Spleen (tissue), 7 donors: ENCODE measurements around the gene FBXW8.

ENCODE experiments used
- CTCF ChIP-seq, 11 experiments: fragments of 200-600 bp in 7 of 11; fragments of 450-650 bp in 4 of 11; sonication (generic) in 4 of 11; IDR thresholded peaks in 8 of 11; conservative IDR thresholded peaks in 3 of 11; 1 replicate in 7 of 11; 2 replicates in 4 of 11; pipeline versions ENCODE4 v1.4.0 to v1.8.0; 2016 to 2021; ENCODE audit warnings: antibody characterized with exemption in 11 of 11, inconsistent platforms in 4 of 11, mild to moderate bottlenecking in 1 of 11
- POLR2A ChIP-seq, 3 donors: fragments of 450-650 bp; IDR thresholded peaks; one replicate each; pipeline ENCODE4 v1.5.1; 2017; ENCODE audit warnings: antibody characterized with exemption in 3 of 3, mild to moderate bottlenecking in 1 of 3
- donor health status: DM: no; HTN: no; CAD: no; lungs with moderate emphysema.
- donor health status: DM: no; HTN: no; CAD: no.
- donor health status: DM: no; HTN: no; CAD: no.

DNA sequence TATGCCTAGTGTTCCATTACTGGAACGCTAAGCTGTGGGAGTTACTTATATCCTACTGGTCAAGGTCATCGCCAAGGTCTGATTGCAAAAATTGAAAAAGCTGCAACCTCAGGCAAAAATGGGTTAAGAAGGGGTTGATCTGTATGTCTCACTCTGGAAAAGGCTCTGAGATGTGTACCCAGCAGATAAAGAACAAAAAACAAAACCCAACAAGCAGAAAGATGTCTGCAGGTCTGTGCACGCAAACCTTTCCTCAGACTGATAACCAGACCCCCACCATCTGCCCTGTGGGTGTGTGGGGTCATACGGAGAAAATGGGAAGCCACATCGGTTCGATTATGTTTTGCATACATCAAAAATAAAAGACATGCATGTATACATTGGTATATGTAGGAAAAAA lies 132.1 kb downstream of the FBXW8 start:
- no peak for TF ChIP-seq CTCF (IDR thresholded peaks at IDR 0.05 in 8 of 11, conservative IDR thresholded peaks at IDR 0.05 in 3 of 11)
- no peak for TF ChIP-seq POLR2A (IDR thresholded peaks at IDR 0.05)
